B cell (primary cell): ENCODE results near the gene FRMPD2. TPM values are rescaled to one million over a fixed set of nuclear protein-coding genes. Genes with fewer than 3 reads are reported as not detected.

Experiments
- ATAC-seq: fragments of 200-7000 bp; cut with Tn5 transposase; one replicate; pipeline ENCODE4 v1.10.0; 2021; ENCODE audit warnings: low read depth, mild to moderate bottlenecking, moderate number of reproducible peaks, moderate library complexity
- CTCF ChIA-PET: fragments of 350-600 bp; sonication (Branson Sonifier 250); formaldehyde crosslinking; loops from one replicate; lab custom pipeline; 2021; ENCODE audit warnings: antibody characterized with exemption, inconsistent platforms; lab: Charles Lee
- POLR2A ChIA-PET: fragments of 350-600 bp; sonication (Branson Sonifier 250); formaldehyde crosslinking; loops from one replicate; lab custom pipeline; 2021; ENCODE audit warnings: antibody characterized with exemption; lab: Charles Lee
- DNase-seq: peaks from one replicate; pipeline ENCODE4 v3.0.0; 2013
- H2AFZ ChIP-seq: 2 replicates; pipeline ENCODE4 v1.6.1; 2012; ENCODE audit warnings: mild to moderate bottlenecking, low read depth, low read length; ENCODE audit not compliant: insufficient read depth, poor library complexity, severe bottlenecking
- H3K27ac ChIP-seq, 2 donors: 1 replicate in 1 of 2; 2 replicates in 1 of 2; pipeline ENCODE4 v1.5.1; 2012 to 2013; ENCODE audit warnings: low read length in 2 of 2, mild to moderate bottlenecking in 2 of 2, moderate library complexity in 1 of 2
- H3K27me3 ChIP-seq, 4 experiments: fragments of 200-600 bp in 1 of 4; sonication (generic) in 1 of 4; replicated peaks in 1 of 4; 1 replicate in 2 of 4; 2 replicates in 2 of 4; pipeline versions ENCODE4 v1.6.1 to v1.7.0; 2013 to 2016; ENCODE audit warnings: low read length in 3 of 4, mild to moderate bottlenecking in 2 of 4, mixed read lengths in 1 of 4, moderate library complexity in 1 of 4; ENCODE audit not compliant: insufficient read depth in 4 of 4, control insufficient read depth in 3 of 4; ENCODE audit errors: control extremely low read depth in 1 of 4
- H3K36me3 ChIP-seq, 2 experiments: replicated peaks in 1 of 2; 1 replicate in 1 of 2; 2 replicates in 1 of 2; pipeline versions ENCODE4 v1.6.1 to v1.7.1; 2013; ENCODE audit warnings: low read length in 1 of 2; ENCODE audit not compliant: insufficient read depth in 2 of 2, control insufficient read depth in 1 of 2; ENCODE audit errors: control extremely low read depth in 1 of 2, extremely low read depth in 1 of 2
- H3K4me1 ChIP-seq, 2 donors: fragments of 200-600 bp in 1 of 2; sonication (generic) in 1 of 2; 1 replicate in 1 of 2; 2 replicates in 1 of 2; pipeline versions ENCODE4 v1.5.1 to v1.6.1; 2013 to 2017; ENCODE audit warnings: low read length in 2 of 2; ENCODE audit not compliant: control insufficient read depth in 2 of 2, insufficient read depth in 2 of 2
- H3K4me2 ChIP-seq: replicated peaks from 2 replicates; pipeline ENCODE3; 2012; ENCODE audit warnings: mild to moderate bottlenecking, low read depth, low read length; ENCODE audit not compliant: poor library complexity, severe bottlenecking
- H3K4me3 ChIP-seq, 5 experiments: fragments of 200-600 bp in 1 of 5; sonication (generic) in 1 of 5; 1 replicate in 3 of 5; 2 replicates in 2 of 5; pipeline versions ENCODE4 v1.5.1 to v1.7.0; 2011 to 2016; ENCODE audit warnings: low read length in 4 of 5, mild to moderate bottlenecking in 4 of 5, low read depth in 2 of 5, control low read depth in 1 of 5, moderate library complexity in 1 of 5; ENCODE audit not compliant: insufficient read depth in 1 of 5; ENCODE audit errors: control extremely low read depth in 1 of 5, extremely low read depth in 1 of 5
- H3K79me2 ChIP-seq: fragments of 200-600 bp; sonication (generic); one replicate; pipeline ENCODE4 v1.6.0; 2016; ENCODE audit warnings: low read length; ENCODE audit not compliant: control insufficient read depth, insufficient read depth
- H3K9ac ChIP-seq: fragments of 200-600 bp; sonication (generic); 2 replicates; pipeline ENCODE4 v1.6.1; 2017; ENCODE audit warnings: mild to moderate bottlenecking, low read length, moderate library complexity
- H3K9me3 ChIP-seq, 3 donors: one replicate each; pipeline versions ENCODE4 v1.6.1 to v1.7.1; 2013; ENCODE audit warnings: low read length in 2 of 3; ENCODE audit not compliant: control insufficient read depth in 2 of 3, insufficient read depth in 1 of 3; ENCODE audit errors: control extremely low read depth in 1 of 3
- H4K20me1 ChIP-seq: 2 replicates; pipeline ENCODE4 v1.6.0; 2012; ENCODE audit warnings: mild to moderate bottlenecking, low read length; ENCODE audit not compliant: insufficient read depth, control insufficient read depth, poor library complexity, severe bottlenecking
- H3K27ac Mint-ChIP-seq: one replicate; pipeline ENCODE4 v1.8.0; 2021; ENCODE audit warnings: mixed read lengths
- H3K27me3 Mint-ChIP-seq: one replicate; pipeline ENCODE4 v1.8.0; 2021; ENCODE audit warnings: mixed read lengths
- H3K4me1 Mint-ChIP-seq: one replicate; pipeline ENCODE4 v1.8.0; 2021; ENCODE audit warnings: mixed read lengths
- H3K4me3 Mint-ChIP-seq: one replicate; pipeline ENCODE4 v1.8.0; 2021; ENCODE audit warnings: mixed read lengths
- H3K9me3 Mint-ChIP-seq: one replicate; pipeline ENCODE4 v1.8.0; 2022; ENCODE audit warnings: mixed read lengths; ENCODE audit not compliant: insufficient read depth
- EZH2 ChIP-seq: IDR thresholded peaks from 2 replicates; pipeline ENCODE4 v1.6.1; 2012; ENCODE audit warnings: borderline replicate concordance, low read depth, mild to moderate bottlenecking, moderate library complexity, low read length; ENCODE audit not compliant: insufficient read depth, poor library complexity, severe bottlenecking
- WGBS: methylation state at CpG from one replicate; pipeline ENCODE4 v1.1.5; 2013; ENCODE audit warnings: missing lambda C conversion rate; ENCODE audit not compliant: insufficient coverage; 5-methylcytosine and 5-hydroxymethylcytosine counted together
- intact Hi-C: fragments of 100-400 bp; cut with micrococcal nuclease; formaldehyde crosslinking; loops from one replicate; pipeline ENCODE4 v1.10.0; 2022
- polyA plus RNA-seq: library from polyadenylated mRNA; depleted of rRNA; stranded (reverse); fragments of >200 nt; gene quantifications from 2 replicates; pipeline ENCODE4 v1.2.3, GENCODE V29; 2012
- total RNA-seq, 2 donors: library from RNA; stranded (reverse); fragments of 120-200 nt in 1 of 2; gene quantifications; 1 replicate in 1 of 2; 2 replicates in 1 of 2; pipeline versions ENCODE4 v1.2.3 to v1.2.4, GENCODE V29; 2013 to 2022
- TF ChIP-seq, protein P1 (sequence below): fragments of 200-600 bp; IDR thresholded peaks from one replicate; pipeline ENCODE4 v1.8.0; 2022; ENCODE audit warnings: antibody characterized with exemption, mild to moderate bottlenecking

Gene FRMPD2
- total and polyA plus RNA-seq, 2 donors (not counting 1 experiment from before 2014, with no cell fraction given), result not detected

DNA sequence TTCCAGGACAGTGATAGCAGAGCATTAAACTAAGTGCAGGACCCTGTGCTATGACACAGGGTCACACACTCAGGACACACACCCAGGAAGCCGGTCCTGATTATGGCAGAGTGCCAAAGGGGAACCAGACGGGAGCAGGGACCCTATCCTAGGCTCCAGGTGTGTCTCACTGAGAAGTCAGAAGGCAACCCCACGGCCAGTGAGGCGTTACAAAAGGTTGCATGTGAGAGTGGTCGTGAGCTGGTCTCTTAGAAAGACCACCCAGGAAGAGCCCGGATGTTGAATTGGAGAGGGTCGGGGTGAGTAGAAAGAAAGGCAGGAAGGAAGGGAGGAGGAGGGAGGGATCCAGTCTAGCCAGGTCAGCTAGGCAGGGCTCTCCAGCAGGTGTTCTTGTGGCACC, 31.0 kb downstream of the FRMPD2 start:
- H3K79me2 ChIP-seq, result no peaks in the 10 kb centered on the region
- H3K4me3 ChIP-seq, result no peak overlapping the region
- no peaks in the 10 kb centered on the region for H4K20me1 ChIP-seq
- H3K9me3 ChIP-seq, result peaks cover 0 to 2% (median 0%) of the 10 kb centered on the region in 3 donors
- H3K9ac ChIP-seq, result no peak overlapping the region
- H3K36me3 ChIP-seq, result no peaks in the 10 kb centered on the region
- no peak for DNase-seq
- no peak overlapping the region for H2AFZ ChIP-seq
- H3K4me2 ChIP-seq, result no peak overlapping the region
- no peak for ATAC-seq
- Mint-ChIP-seq H3K4me1 (no peaks in the 10 kb centered on the region), H3K27me3 (peaks cover 3% of the 10 kb centered on the region), H3K4me3 (no peak overlapping the region), H3K27ac (no peak overlapping the region), H3K9me3 (no peaks in the 10 kb centered on the region)
- H3K27me3 ChIP-seq, result no peaks in the 10 kb centered on the region
- POLR2A ChIA-PET, result no interaction called here
- TF ChIP-seq, protein P1, sequence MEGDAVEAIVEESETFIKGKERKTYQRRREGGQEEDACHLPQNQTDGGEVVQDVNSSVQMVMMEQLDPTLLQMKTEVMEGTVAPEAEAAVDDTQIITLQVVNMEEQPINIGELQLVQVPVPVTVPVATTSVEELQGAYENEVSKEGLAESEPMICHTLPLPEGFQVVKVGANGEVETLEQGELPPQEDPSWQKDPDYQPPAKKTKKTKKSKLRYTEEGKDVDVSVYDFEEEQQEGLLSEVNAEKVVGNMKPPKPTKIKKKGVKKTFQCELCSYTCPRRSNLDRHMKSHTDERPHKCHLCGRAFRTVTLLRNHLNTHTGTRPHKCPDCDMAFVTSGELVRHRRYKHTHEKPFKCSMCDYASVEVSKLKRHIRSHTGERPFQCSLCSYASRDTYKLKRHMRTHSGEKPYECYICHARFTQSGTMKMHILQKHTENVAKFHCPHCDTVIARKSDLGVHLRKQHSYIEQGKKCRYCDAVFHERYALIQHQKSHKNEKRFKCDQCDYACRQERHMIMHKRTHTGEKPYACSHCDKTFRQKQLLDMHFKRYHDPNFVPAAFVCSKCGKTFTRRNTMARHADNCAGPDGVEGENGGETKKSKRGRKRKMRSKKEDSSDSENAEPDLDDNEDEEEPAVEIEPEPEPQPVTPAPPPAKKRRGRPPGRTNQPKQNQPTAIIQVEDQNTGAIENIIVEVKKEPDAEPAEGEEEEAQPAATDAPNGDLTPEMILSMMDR, result no peak
- no peak for TF ChIP-seq EZH2
- WGBS, result 55% methylated on average over 7 of the region's 7 CpGs
- intact Hi-C loops, result no loop called here
- CTCF ChIA-PET, result no interaction called here
- no peaks in the 10 kb centered on the region for H3K4me1 ChIP-seq
- H3K27ac ChIP-seq, result no peak overlapping the region

DNA sequence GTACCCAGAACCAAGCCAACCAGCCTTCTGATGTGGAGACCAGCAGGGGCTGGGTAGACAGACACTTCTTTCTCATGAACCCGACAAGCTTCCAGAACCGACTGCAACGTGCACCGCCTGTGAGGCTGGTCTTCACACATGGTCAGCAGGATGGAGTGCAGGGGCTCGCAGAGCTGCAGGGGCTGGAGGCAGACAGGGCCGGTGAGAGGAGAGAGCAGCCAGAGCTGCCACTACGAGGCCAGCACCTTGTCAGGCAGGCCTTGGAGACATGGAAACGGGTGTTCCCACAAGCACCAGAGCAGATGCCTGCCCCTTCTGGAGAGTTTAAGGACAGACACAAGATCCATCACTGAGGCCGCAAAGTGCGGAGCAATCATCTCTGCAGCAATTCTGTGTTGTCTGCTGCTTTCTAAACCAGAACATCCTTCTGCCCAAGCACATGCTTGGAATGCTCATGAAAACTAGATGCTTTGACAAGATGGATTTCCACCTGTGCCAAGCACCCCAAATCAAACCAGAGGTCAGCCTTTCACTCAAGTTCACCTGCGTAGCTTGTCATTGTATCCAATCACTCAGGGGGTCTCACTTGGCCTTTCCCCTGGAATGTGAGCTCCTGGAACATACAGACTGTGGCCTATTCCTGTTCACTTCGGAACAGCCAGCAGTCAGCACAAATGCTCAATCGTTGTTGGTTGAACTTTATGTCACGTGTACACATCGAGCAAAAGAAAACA, 32.2 kb downstream of the FRMPD2 start:
- no peak overlapping the region for H3K4me2 ChIP-seq
- no peak overlapping the region for H3K4me3 Mint-ChIP-seq
- no peaks in the 10 kb centered on the region for H4K20me1 ChIP-seq
- no peak overlapping the region for H3K27ac ChIP-seq
- ChIA-PET POLR2A (no interaction called here), CTCF (no interaction called here)
- TF ChIP-seq, protein P1, result no peak
- no peak for TF ChIP-seq EZH2
- 94% methylated on average over 15 of the region's 15 CpGs for WGBS
- no peaks in the 10 kb centered on the region for H3K79me2 ChIP-seq
- ATAC-seq (no peak), DNase-seq (no peak)
- no peaks in the 10 kb centered on the region for H3K36me3 ChIP-seq
- H3K4me1 ChIP-seq, result no peaks in the 10 kb centered on the region
- H3K9me3 ChIP-seq, result peaks cover 0 to 2% (median 0%) of the 10 kb centered on the region in 3 donors
- H3K9me3 Mint-ChIP-seq, result no peaks in the 10 kb centered on the region
- no peaks in the 10 kb centered on the region for H3K4me1 Mint-ChIP-seq
- H3K27me3 Mint-ChIP-seq, result peaks cover 3% of the 10 kb centered on the region
- H3K4me3 ChIP-seq, result no peak overlapping the region
- H3K27me3 ChIP-seq, result no peaks in the 10 kb centered on the region
- H2AFZ ChIP-seq, result no peak overlapping the region
- intact Hi-C loops, result no loop called here
- no peak overlapping the region for H3K27ac Mint-ChIP-seq
- no peak overlapping the region for H3K9ac ChIP-seq
